ENCODE results near the gene OSBPL5. TPM values are rescaled to one million over a fixed set of nuclear protein-coding genes. Genes with fewer than 3 reads are reported as not detected.

OSBPL5 gene
- total RNA-seq, 4 donors from 2014 or later: 39.9 to 94.0 (median 66.4) TPM

GRCh38 chr11:3201677-3202181 is 36.6 kb upstream of the OSBPL5 start:
- H3K4me1 ChIP-seq: peaks cover 0 to 25% (median 10%) of the 10 kb centered on the region in 3 donors
- no peaks in the 10 kb centered on the region for H3K9me3 ChIP-seq
- no CpG with 5 or more reads among the region's 17 CpGs for WGBS, 2 donors (ENCODE audit: low coverage in 1 of 2)
- H3K36me3 ChIP-seq: no peaks in the 10 kb centered on the region
- H3K27me3 ChIP-seq: peaks cover 74% of the 10 kb centered on the region
- no peak overlapping the region for H3K4me3 ChIP-seq
- TF ChIP-seq CTCF (IDR thresholded peaks at IDR 0.05) (no peak), POLR2A (IDR thresholded peaks at IDR 0.05) (no peak), EP300 (IDR thresholded peaks at IDR 0.05) (no peak), POLR2AphosphoS5 (IDR thresholded peaks at IDR 0.05) (no peak)
- no peak overlapping the region for H3K27ac ChIP-seq
- ATAC-seq: no peak

- Histone ChIP-seq H3K36me3 (no peaks in the 10 kb centered on the region), H3K27ac (no peak overlapping the region), H3K4me3 (no peak overlapping the region), H3K9me3 (no peaks in the 10 kb centered on the region), H3K4me1 (peaks cover 0 to 25% (median 10%) of the 10 kb centered on the region in 3 donors), H3K27me3 (peaks cover 78% of the 10 kb centered on the region)
- no peak for TF ChIP-seq POLR2A (IDR thresholded peaks at IDR 0.05)
- no peak for TF ChIP-seq POLR2AphosphoS5 (IDR thresholded peaks at IDR 0.05)
- no peak for TF ChIP-seq EP300 (IDR thresholded peaks at IDR 0.05)
- no peak for TF ChIP-seq CTCF (IDR thresholded peaks at IDR 0.05)
- no CpG with 5 or more reads among the region's 15 CpGs for WGBS, 2 donors (ENCODE audit: low coverage in 1 of 2)
- no peak for ATAC-seq
Measured at GRCh38 chr11:3201112-3201581, 36.0 kb upstream of the OSBPL5 start.

GRCh38 chr11:3200388-3201111 is 35.4 kb upstream of the OSBPL5 start:
- 100% methylated on average over 2 of the region's 12 CpGs; no CpG with 5 or more reads in 1 of the 2 donors for WGBS, 2 donors (ENCODE audit: low coverage in 1 of 2)
- Histone ChIP-seq H3K9me3 (no peaks in the 10 kb centered on the region), H3K27ac (no peak overlapping the region), H3K4me3 (no peak overlapping the region), H3K36me3 (no peaks in the 10 kb centered on the region), H3K27me3 (peaks cover 84% of the 10 kb centered on the region), H3K4me1 (peaks cover 0 to 19% (median 8%) of the 10 kb centered on the region in 3 donors)
- ATAC-seq: no peak
- TF ChIP-seq POLR2A (IDR thresholded peaks at IDR 0.05): no peak
- TF ChIP-seq POLR2AphosphoS5 (IDR thresholded peaks at IDR 0.05): no peak
- TF ChIP-seq CTCF (IDR thresholded peaks at IDR 0.05): no peak
- TF ChIP-seq EP300 (IDR thresholded peaks at IDR 0.05): no peak

GRCh38 chr11:3199537-3200295 is 34.6 kb upstream of the OSBPL5 start:
- H3K36me3 ChIP-seq: no peaks in the 10 kb centered on the region
- ATAC-seq: no peak
- H3K4me1 ChIP-seq: peaks cover 0 to 14% (median 6%) of the 10 kb centered on the region in 3 donors
- peaks cover 85% of the 10 kb centered on the region for H3K27me3 ChIP-seq
- 65% methylated on average over 4 of the region's 19 CpGs; no CpG with 5 or more reads in 1 of the 2 donors for WGBS, 2 donors (ENCODE audit: low coverage in 1 of 2)
- no peak overlapping the region for H3K27ac ChIP-seq
- H3K9me3 ChIP-seq: no peaks in the 10 kb centered on the region
- H3K4me3 ChIP-seq: no peak overlapping the region
- TF ChIP-seq CTCF (IDR thresholded peaks at IDR 0.05): no peak
- no peak for TF ChIP-seq POLR2AphosphoS5 (IDR thresholded peaks at IDR 0.05)
- no peak for TF ChIP-seq EP300 (IDR thresholded peaks at IDR 0.05)
- no peak for TF ChIP-seq POLR2A (IDR thresholded peaks at IDR 0.05)
